Panc1 (cell line): ENCODE results near the gene DMAC2. TPM values are rescaled to one million over a fixed set of nuclear protein-coding genes. Genes with fewer than 3 reads are reported as not detected.

Experiments
- ATAC-seq: fragments of 200-7000 bp; cut with Tn5 transposase; 2 replicates; pipeline ENCODE4 v1.9.1; 2020; ENCODE audit warnings: mild to moderate bottlenecking, moderate library complexity
- BruUV-seq: library from RNA; stranded (reverse); fragments of 400-500 nt; replicated peaks from 2 replicates; lab custom pipeline; 2021; lab: Mats Ljungman, UMichigan
- CTCF ChIA-PET: fragments of 300-600 bp; sonication (Branson Sonifier 250); formaldehyde crosslinking; loops from one replicate; lab custom pipeline; 2022; ENCODE audit warnings: antibody characterized with exemption; lab: Charles Lee
- POLR2A ChIA-PET: fragments of 300-600 bp; sonication (Branson Sonifier 250); formaldehyde crosslinking; loops from one replicate; lab custom pipeline; 2022; ENCODE audit warnings: antibody characterized with exemption; lab: Charles Lee
- DNase-seq: peaks from one replicate; pipeline ENCODE4 v3.0.0-alpha.2; 2010; ENCODE audit warnings: low read depth, low spot score
- H3K27ac ChIP-seq: 2 replicates; pipeline ENCODE4 v1.5.1; 2011; ENCODE audit warnings: mild to moderate bottlenecking, low read length, inconsistent platforms
- H3K27me3 ChIP-seq: fragments of 200-500 bp; sonication (Bioruptor generic); 2 replicates; pipeline ENCODE4 v1.6.0; 2014; ENCODE audit warnings: low read length, inconsistent platforms; ENCODE audit not compliant: control insufficient read depth, insufficient read depth
- H3K36me3 ChIP-seq: fragments of 200-500 bp; sonication (Bioruptor generic); 2 replicates; pipeline ENCODE4 v1.5.1; 2014; ENCODE audit warnings: inconsistent platforms, mild to moderate bottlenecking, low read length, moderate library complexity; ENCODE audit not compliant: control insufficient read depth, insufficient read depth
- H3K4me1 ChIP-seq: 2 replicates; pipeline ENCODE4 v1.5.1; 2011; ENCODE audit warnings: inconsistent platforms, mild to moderate bottlenecking, low read length, moderate library complexity; ENCODE audit not compliant: control insufficient read depth, insufficient read depth
- H3K4me3 ChIP-seq, 2 experiments: 2 replicates each; pipeline ENCODE4 v1.5.1; 2011 to 2012; ENCODE audit warnings: low read depth in 2 of 2, low read length in 2 of 2, mild to moderate bottlenecking in 2 of 2, inconsistent platforms in 1 of 2, moderate library complexity in 1 of 2
- H3K9me3 ChIP-seq: fragments of 200-500 bp; sonication (Bioruptor generic); 2 replicates; pipeline ENCODE4 v1.5.1; 2014; ENCODE audit warnings: low read depth, mild to moderate bottlenecking, inconsistent platforms, low read length, moderate library complexity; ENCODE audit not compliant: control insufficient read depth, insufficient read depth
- CTCF ChIP-seq: fragments of 450-650 bp; IDR thresholded peaks from 2 replicates; pipeline ENCODE4 v1.5.1; 2017; ENCODE audit warnings: mild to moderate bottlenecking
- POLR2AphosphoS5 ChIP-seq: IDR thresholded peaks from 2 replicates; pipeline ENCODE4 v1.6.1; 2012; ENCODE audit warnings: mild to moderate bottlenecking, low read depth, low read length, moderate library complexity
- SIN3A ChIP-seq: IDR thresholded peaks from 2 replicates; pipeline ENCODE4 v1.6.1; 2012; ENCODE audit warnings: low read depth, mild to moderate bottlenecking, low read length, moderate library complexity, borderline replicate concordance; ENCODE audit not compliant: insufficient read depth
- TCF7L2 ChIP-seq: IDR thresholded peaks from 2 replicates; pipeline ENCODE4 v1.6.1; 2011; ENCODE audit warnings: mild to moderate bottlenecking, low read depth, low read length, inconsistent platforms
- in situ Hi-C: cut with HindIII; loops from 2 replicates; pipeline ENCODE4 v1.10.0; 2016; ENCODE audit warnings: low sequenced_read_pairs, low pct_unique_long_range_greater_than_20kb
- intact Hi-C: fragments of 100-400 bp; cut with micrococcal nuclease; formaldehyde crosslinking; loops from one replicate; pipeline ENCODE4 v1.10.0; 2022; ENCODE audit not compliant: unreplicated experiment
- total RNA-seq: library from RNA; stranded (reverse); gene quantifications from one replicate; pipeline ENCODE4 v1.2.1, GENCODE V29; 2021; ENCODE audit not compliant: unreplicated experiment
- TF ChIP-seq, protein P1 (sequence below), 2 experiments: IDR thresholded peaks; 2 replicates each; pipeline ENCODE4 v1.6.1; 2011 to 2012; ENCODE audit warnings: low read depth in 2 of 2, control low read depth in 1 of 2, low read length in 1 of 2, mild to moderate bottlenecking in 1 of 2, moderate library complexity in 1 of 2; ENCODE audit not compliant: insufficient read depth in 1 of 2

Gene DMAC2
- total RNA-seq, 1 experiment from 2014 or later, result 37.5 TPM

GRCh38 chr19:41399091-41399490 is 40.6 kb downstream of the DMAC2 start:
- H3K27me3 ChIP-seq, result no peaks in the 10 kb centered on the region
- peaks cover 8% of the 10 kb centered on the region; the same call in 1 of the 2 replicates for H3K36me3 ChIP-seq
- no peaks in the 10 kb centered on the region for H3K4me1 ChIP-seq
- no peak for ATAC-seq
- no TSS peak for BruUV-seq
- intact Hi-C loops, result no loop called here
- no peak overlapping the region for H3K27ac ChIP-seq
- no peak for TF ChIP-seq CTCF
- TF ChIP-seq TCF7L2, result no peak
- TF ChIP-seq, protein P1, sequence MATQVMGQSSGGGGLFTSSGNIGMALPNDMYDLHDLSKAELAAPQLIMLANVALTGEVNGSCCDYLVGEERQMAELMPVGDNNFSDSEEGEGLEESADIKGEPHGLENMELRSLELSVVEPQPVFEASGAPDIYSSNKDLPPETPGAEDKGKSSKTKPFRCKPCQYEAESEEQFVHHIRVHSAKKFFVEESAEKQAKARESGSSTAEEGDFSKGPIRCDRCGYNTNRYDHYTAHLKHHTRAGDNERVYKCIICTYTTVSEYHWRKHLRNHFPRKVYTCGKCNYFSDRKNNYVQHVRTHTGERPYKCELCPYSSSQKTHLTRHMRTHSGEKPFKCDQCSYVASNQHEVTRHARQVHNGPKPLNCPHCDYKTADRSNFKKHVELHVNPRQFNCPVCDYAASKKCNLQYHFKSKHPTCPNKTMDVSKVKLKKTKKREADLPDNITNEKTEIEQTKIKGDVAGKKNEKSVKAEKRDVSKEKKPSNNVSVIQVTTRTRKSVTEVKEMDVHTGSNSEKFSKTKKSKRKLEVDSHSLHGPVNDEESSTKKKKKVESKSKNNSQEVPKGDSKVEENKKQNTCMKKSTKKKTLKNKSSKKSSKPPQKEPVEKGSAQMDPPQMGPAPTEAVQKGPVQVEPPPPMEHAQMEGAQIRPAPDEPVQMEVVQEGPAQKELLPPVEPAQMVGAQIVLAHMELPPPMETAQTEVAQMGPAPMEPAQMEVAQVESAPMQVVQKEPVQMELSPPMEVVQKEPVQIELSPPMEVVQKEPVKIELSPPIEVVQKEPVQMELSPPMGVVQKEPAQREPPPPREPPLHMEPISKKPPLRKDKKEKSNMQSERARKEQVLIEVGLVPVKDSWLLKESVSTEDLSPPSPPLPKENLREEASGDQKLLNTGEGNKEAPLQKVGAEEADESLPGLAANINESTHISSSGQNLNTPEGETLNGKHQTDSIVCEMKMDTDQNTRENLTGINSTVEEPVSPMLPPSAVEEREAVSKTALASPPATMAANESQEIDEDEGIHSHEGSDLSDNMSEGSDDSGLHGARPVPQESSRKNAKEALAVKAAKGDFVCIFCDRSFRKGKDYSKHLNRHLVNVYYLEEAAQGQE (IDR thresholded peaks at IDR 0.05; ENCODE audit: insufficient read depth in 1 of 2, low read depth in 2 of 2, low read length in 1 of 2), result no peak
- no peak for TF ChIP-seq POLR2AphosphoS5
- no peak for TF ChIP-seq SIN3A
- ChIA-PET POLR2A (no interaction called here), CTCF (no interaction called here)
- no peak for DNase-seq
- in situ Hi-C loops, result no loop called here
- no peaks in the 10 kb centered on the region for H3K9me3 ChIP-seq
- no peak overlapping the region; a peak in 1 of 4 replicates for H3K4me3 ChIP-seq

DNA sequence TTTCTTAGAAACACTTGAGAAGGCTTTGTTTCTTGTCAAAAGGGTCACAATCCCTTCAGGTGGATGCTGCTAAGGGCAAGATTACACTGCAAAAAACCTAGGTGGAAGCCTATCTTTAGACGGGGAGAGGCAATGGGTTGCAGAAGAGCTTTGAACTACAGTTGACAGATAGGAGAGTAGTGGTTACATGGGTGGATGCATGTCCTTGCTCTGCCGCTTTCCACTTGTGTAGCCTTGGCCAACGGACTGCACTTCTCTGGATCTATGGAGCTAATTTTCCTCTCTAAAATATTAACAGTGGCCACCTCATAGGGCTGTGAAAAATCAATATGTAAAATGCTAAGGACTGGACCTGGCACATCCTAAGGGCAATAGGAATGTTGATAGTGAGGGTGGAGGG is 41.1 kb downstream of the DMAC2 start:
- Histone ChIP-seq H3K9me3 (no peaks in the 10 kb centered on the region), H3K27ac (peak overlapping the region; percentile 96), H3K4me3 (peak overlapping the region; percentile 91 to 100), H3K4me1 (no peaks in the 10 kb centered on the region), H3K27me3 (no peaks in the 10 kb centered on the region), H3K36me3 (peaks cover 8% of the 10 kb centered on the region; the same call in 1 of the 2 replicates)
- ChIA-PET POLR2A (no interaction called here), CTCF (no interaction called here)
- BruUV-seq, result no TSS peak
- no peak for ATAC-seq
- DNase-seq, result no peak
- no peak for TF ChIP-seq CTCF
- intact Hi-C loops (no loop called here), in situ Hi-C loops (no loop called here)
